DND-41 (cell line): ENCODE measurements around the gene PTPRN2.

Source experiments
- ATAC-seq: fragments of 200-7000 bp; cut with Tn5 transposase; 3 replicates; pipeline ENCODE4 v1.9.1; 2021; ENCODE audit warnings: low read depth; ENCODE audit not compliant: insufficient read depth
- DNase-seq: peaks from one replicate; pipeline ENCODE4 v3.0.0-alpha.2; 2020
- H2AFZ ChIP-seq: 2 replicates; pipeline ENCODE4 v1.6.0; 2012; ENCODE audit warnings: low read depth, low read length
- H3K27ac ChIP-seq: 2 replicates; pipeline ENCODE4 v1.5.1; 2012; ENCODE audit warnings: low read length, inconsistent platforms
- H3K27me3 ChIP-seq: fragments of 200-600 bp; sonication (generic); 2 replicates; pipeline ENCODE4 v1.6.0; 2012; ENCODE audit warnings: low read length, mild to moderate bottlenecking, inconsistent platforms; ENCODE audit not compliant: insufficient read depth, poor library complexity
- H3K36me3 ChIP-seq: 2 replicates; pipeline ENCODE4 v1.5.1; 2012; ENCODE audit warnings: low read length, inconsistent platforms; ENCODE audit not compliant: insufficient read depth
- H3K4me1 ChIP-seq: 2 replicates; pipeline ENCODE4 v1.5.1; 2012; ENCODE audit warnings: mild to moderate bottlenecking, low read length; ENCODE audit not compliant: insufficient read depth
- H3K4me2 ChIP-seq: 2 replicates; pipeline ENCODE4 v1.6.0; 2012; ENCODE audit warnings: mild to moderate bottlenecking, moderate library complexity, low read length, inconsistent platforms; ENCODE audit not compliant: insufficient read depth
- H3K4me3 ChIP-seq, 2 experiments: fragments of 200-600 bp in 1 of 2; shearing (Covaris generic) in 1 of 2; 2 replicates each; pipeline ENCODE4 v1.5.1; 2012 to 2016; ENCODE audit warnings: inconsistent platforms in 2 of 2, low read length in 2 of 2, mild to moderate bottlenecking in 2 of 2, low read depth in 1 of 2, moderate library complexity in 1 of 2
- H3K79me2 ChIP-seq: 2 replicates; pipeline ENCODE4 v1.6.0; 2012; ENCODE audit warnings: low read length, inconsistent platforms; ENCODE audit not compliant: insufficient read depth
- H3K9ac ChIP-seq: 2 replicates; pipeline ENCODE4 v1.6.0; 2012; ENCODE audit warnings: low read depth, mild to moderate bottlenecking, inconsistent platforms, low read length, moderate library complexity
- H3K9me3 ChIP-seq: 2 replicates; pipeline ENCODE4 v1.5.1; 2012; ENCODE audit warnings: low read length, moderate library complexity, mild to moderate bottlenecking, inconsistent platforms; ENCODE audit not compliant: insufficient read depth, severe bottlenecking
- H4K20me1 ChIP-seq: 2 replicates; pipeline ENCODE4 v1.6.0; 2012; ENCODE audit warnings: low read length; ENCODE audit not compliant: insufficient read depth
- CTCF ChIP-seq: IDR thresholded peaks from 2 replicates; pipeline ENCODE4 v1.5.1; 2012; ENCODE audit warnings: borderline replicate concordance, low read length, moderate library complexity, mild to moderate bottlenecking; ENCODE audit not compliant: poor library complexity, severe bottlenecking; ENCODE audit errors: extremely low read depth
- EZH2 ChIP-seq: IDR thresholded peaks from 3 replicates; pipeline ENCODE4 v1.6.1; 2012; ENCODE audit warnings: borderline replicate concordance, low read depth, mild to moderate bottlenecking, moderate library complexity, low read length, inconsistent platforms; ENCODE audit not compliant: severe bottlenecking

PTPRN2 gene

GRCh38 chr7:157817944-157818700 lies 769.5 kb downstream of the PTPRN2 start:
- H4K20me1 ChIP-seq = no peaks in the 10 kb centered on the region
- H3K27me3 ChIP-seq = no peaks in the 10 kb centered on the region
- H3K27ac ChIP-seq = no peak overlapping the region
- no peaks in the 10 kb centered on the region for H3K4me1 ChIP-seq
- H3K9me3 ChIP-seq = no peaks in the 10 kb centered on the region
- no peaks in the 10 kb centered on the region for H3K79me2 ChIP-seq
- no peak overlapping the region for H3K9ac ChIP-seq
- no peak for TF ChIP-seq EZH2
- no peak for TF ChIP-seq CTCF
- no peak overlapping the region for H3K4me3 ChIP-seq
- no peak overlapping the region for H3K4me2 ChIP-seq
- H2AFZ ChIP-seq = no peak overlapping the region
- no peaks in the 10 kb centered on the region for H3K36me3 ChIP-seq
- DNase-seq = peak; percentile 8
- ATAC-seq = no peak

DNA sequence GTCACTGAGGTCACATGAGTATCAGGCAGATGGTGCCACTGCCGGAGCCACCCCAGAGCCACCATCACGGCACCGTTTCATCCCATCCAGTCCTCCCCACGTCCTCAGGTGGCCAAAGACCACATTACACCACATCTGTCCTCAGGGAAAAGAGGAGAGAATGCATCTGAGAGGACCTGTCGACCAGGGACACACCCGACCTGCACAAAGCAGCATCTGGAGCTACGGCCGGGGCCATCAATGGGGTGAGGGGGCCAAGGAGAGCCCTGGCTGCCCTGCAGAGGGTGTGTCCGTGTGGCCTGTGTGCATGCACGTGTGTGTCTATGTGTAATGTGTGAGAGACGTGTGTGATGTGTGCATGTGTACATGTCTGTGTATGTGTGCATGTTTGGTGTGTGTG lies 770.2 kb downstream of the PTPRN2 start:
- Histone ChIP-seq H3K27ac (no peak overlapping the region), H3K79me2 (no peaks in the 10 kb centered on the region), H2AFZ (no peak overlapping the region), H3K4me2 (no peak overlapping the region), H3K4me1 (no peaks in the 10 kb centered on the region), H3K9ac (no peak overlapping the region), H3K4me3 (no peak overlapping the region), H3K27me3 (no peaks in the 10 kb centered on the region), H3K9me3 (no peaks in the 10 kb centered on the region), H3K36me3 (no peaks in the 10 kb centered on the region), H4K20me1 (no peaks in the 10 kb centered on the region)
- ATAC-seq (no peak), DNase-seq (no peak)
- TF ChIP-seq CTCF = no peak
- TF ChIP-seq EZH2 = no peak

DNA sequence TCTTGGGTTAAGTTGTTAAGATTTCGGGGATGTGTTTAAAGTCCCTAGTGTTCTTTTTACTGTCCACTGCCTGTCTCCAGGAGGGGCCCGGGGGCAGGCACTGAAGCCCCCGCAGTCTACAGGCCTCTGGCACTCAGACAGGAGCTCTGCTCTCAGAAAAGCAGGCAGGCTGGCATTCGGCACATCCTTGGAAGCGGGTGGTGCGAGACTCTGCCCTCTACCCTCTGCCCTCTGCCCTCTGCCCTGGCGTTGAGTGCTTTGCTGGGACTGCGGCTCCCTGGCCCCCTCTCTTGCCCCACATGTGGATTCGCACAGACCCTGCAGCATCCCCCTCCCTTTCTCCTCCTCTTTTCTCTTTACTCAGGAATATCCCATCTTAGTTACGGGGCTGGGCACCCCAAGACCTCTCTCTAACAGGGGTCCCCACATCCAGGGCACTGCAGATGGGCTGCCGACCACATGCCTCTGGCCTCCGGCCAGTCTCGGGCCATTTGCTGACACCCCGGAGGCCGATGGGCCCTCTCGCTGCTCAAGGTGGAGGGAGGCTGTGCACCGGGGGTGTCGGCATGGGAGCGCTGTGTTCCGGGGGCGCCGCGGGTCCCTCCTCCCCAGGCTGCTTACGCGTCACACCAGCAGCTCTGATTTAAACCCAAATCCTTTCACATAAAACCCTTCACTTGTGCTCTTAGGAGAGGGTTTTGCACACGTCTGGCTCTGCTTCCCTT lies 770.9 kb downstream of the PTPRN2 start:
- Histone ChIP-seq H3K9me3 (no peaks in the 10 kb centered on the region), H3K27me3 (no peaks in the 10 kb centered on the region)
- ATAC-seq = no peak

More for the DNA sequence above, 770.9 kb downstream of the PTPRN2 start:
- H3K9ac ChIP-seq = no peak overlapping the region
- no peaks in the 10 kb centered on the region for H3K36me3 ChIP-seq
- TF ChIP-seq EZH2 (no peak), CTCF (no peak)
- no peak for DNase-seq
- H3K4me3 ChIP-seq = no peak overlapping the region
- 0 out of 2 replicates have a peak, but pooled peaks cover 3% of the 10 kb centered on the region for H4K20me1 ChIP-seq
- no peak overlapping the region for H2AFZ ChIP-seq
- no peak overlapping the region for H3K4me2 ChIP-seq
- H3K27ac ChIP-seq = no peak overlapping the region
- no peaks in the 10 kb centered on the region for H3K4me1 ChIP-seq
- no peaks in the 10 kb centered on the region for H3K79me2 ChIP-seq
